Measurements from ENCODE around the gene OR52L1.
"Not testable (repeated sequence)": the region's sequence is repeated elsewhere in the genome, so short reads cannot be mapped to it uniquely, and the experiment has no call there.

Gene OR52L1

GRCh38 chr11:5992604-5993251, 5.9 kb upstream of the OR52L1 start:
- H3K9me3 ChIP-seq (ENCODE audit: control insufficient read depth, low read depth, low read length), result no peaks in the 10 kb centered on the region
- H3K27ac ChIP-seq (ENCODE audit: low read length), result no peak overlapping the region
- no peaks in the 10 kb centered on the region for H3K27me3 ChIP-seq (ENCODE audit: control insufficient read depth, insufficient read depth, low read length)
- no peaks in the 10 kb centered on the region for H3K36me3 ChIP-seq (ENCODE audit: control insufficient read depth, low read depth, low read length)
- H3K4me1 ChIP-seq (ENCODE audit: control insufficient read depth, low read depth, low read length), result no peaks in the 10 kb centered on the region
- no peak overlapping the region for H3K4me3 ChIP-seq (ENCODE audit: low read length)
- no peak overlapping the region for H3K9ac ChIP-seq (ENCODE audit: low read length)

GRCh38 chr11:5992150-5992549, 5.4 kb upstream of the OR52L1 start:
- Histone ChIP-seq H3K9me3 (ENCODE audit: control insufficient read depth, low read depth, low read length) (no peaks in the 10 kb centered on the region), H3K36me3 (ENCODE audit: control insufficient read depth, low read depth, low read length) (no peaks in the 10 kb centered on the region), H3K4me1 (ENCODE audit: control insufficient read depth, low read depth, low read length) (no peaks in the 10 kb centered on the region), H3K27ac (ENCODE audit: low read length) (no peak overlapping the region), H3K9ac (ENCODE audit: low read length) (no peak overlapping the region), H3K27me3 (ENCODE audit: control insufficient read depth, insufficient read depth, low read length) (no peaks in the 10 kb centered on the region), H3K4me3 (ENCODE audit: low read length) (no peak overlapping the region)

GRCh38 chr11:5989203-5989602, 2.4 kb upstream of the OR52L1 start:
- no peaks in the 10 kb centered on the region for H3K4me1 ChIP-seq (ENCODE audit: control insufficient read depth, low read depth, low read length)
- H3K27me3 ChIP-seq (ENCODE audit: control insufficient read depth, insufficient read depth, low read length), result no peaks in the 10 kb centered on the region
- no peaks in the 10 kb centered on the region for H3K9me3 ChIP-seq (ENCODE audit: control insufficient read depth, low read depth, low read length)

GRCh38 chr11:5983443-5983842, 3.3 kb downstream of the OR52L1 start:
- Histone ChIP-seq H3K36me3 (ENCODE audit: control insufficient read depth, low read depth, low read length) (no peaks in the 10 kb centered on the region), H3K9ac (ENCODE audit: low read length) (no peak overlapping the region), H3K4me1 (ENCODE audit: control insufficient read depth, low read depth, low read length) (no peaks in the 10 kb centered on the region), H3K27me3 (ENCODE audit: control insufficient read depth, insufficient read depth, low read length) (no peaks in the 10 kb centered on the region), H3K4me3 (ENCODE audit: low read length) (no peak overlapping the region), H3K27ac (ENCODE audit: low read length) (no peak overlapping the region), H3K9me3 (ENCODE audit: control insufficient read depth, low read depth, low read length) (no peaks in the 10 kb centered on the region)

More at GRCh38 chr11:5989203-5989602, 2.4 kb upstream of the OR52L1 start:
- H3K9ac ChIP-seq (ENCODE audit: low read length), result no peak overlapping the region
- H3K36me3 ChIP-seq (ENCODE audit: control insufficient read depth, low read depth, low read length), result no peaks in the 10 kb centered on the region
- no peak overlapping the region for H3K4me3 ChIP-seq (ENCODE audit: low read length)
- H3K27ac ChIP-seq (ENCODE audit: low read length), result no peak overlapping the region

- no peaks in the 10 kb centered on the region for H3K36me3 ChIP-seq (ENCODE audit: control insufficient read depth, low read depth, low read length)
- H3K4me3 ChIP-seq (ENCODE audit: low read length), result no peak overlapping the region
- H3K4me1 ChIP-seq (ENCODE audit: control insufficient read depth, low read depth, low read length), result no peaks in the 10 kb centered on the region
- H3K9me3 ChIP-seq (ENCODE audit: control insufficient read depth, low read depth, low read length), result no peaks in the 10 kb centered on the region
- H3K9ac ChIP-seq (ENCODE audit: low read length), result no peak overlapping the region
- no peaks in the 10 kb centered on the region for H3K27me3 ChIP-seq (ENCODE audit: control insufficient read depth, insufficient read depth, low read length)
- no peak overlapping the region for H3K27ac ChIP-seq (ENCODE audit: low read length)
These were observed 13.3 kb downstream of the OR52L1 start for GRCh38 chr11:5973530-5973929.

- no peak within 1 kb of the TSS for H3K9ac ChIP-seq (ENCODE audit: low read length)
- no peaks in the 10 kb centered on the region for H3K36me3 ChIP-seq (ENCODE audit: control insufficient read depth, low read depth, low read length)
- no peak within 1 kb of the TSS for H3K4me3 ChIP-seq (ENCODE audit: low read length)
- peaks cover 5% of the 10 kb centered on the region for H3K9me3 ChIP-seq (ENCODE audit: control insufficient read depth, low read depth, low read length)
- H3K4me1 ChIP-seq (ENCODE audit: control insufficient read depth, low read depth, low read length), result no peaks in the 10 kb centered on the region
- H3K27ac ChIP-seq (ENCODE audit: low read length), result no peak within 1 kb of the TSS
- H3K27me3 ChIP-seq (ENCODE audit: control insufficient read depth, insufficient read depth, low read length), result no peaks in the 10 kb centered on the region
These were observed 18.4 kb downstream of the OR52L1 start, which contains the start of gene OR56A5 for GRCh38 chr11:5968394-5968793. Gene OR56A5 (minus strand): TSS chr11:5968494. CDS start chr11:5968494, 0 bp downstream.

- no peak overlapping the region for H3K9ac ChIP-seq (ENCODE audit: low read length)
- H3K4me3 ChIP-seq (ENCODE audit: low read length), result no peak overlapping the region
- no peak overlapping the region for H3K27ac ChIP-seq (ENCODE audit: low read length)
- peaks cover 5% of the 10 kb centered on the region for H3K9me3 ChIP-seq (ENCODE audit: control insufficient read depth, low read depth, low read length)
- H3K36me3 ChIP-seq (ENCODE audit: control insufficient read depth, low read depth, low read length), result no peaks in the 10 kb centered on the region
- H3K4me1 ChIP-seq (ENCODE audit: control insufficient read depth, low read depth, low read length), result no peaks in the 10 kb centered on the region
- no peaks in the 10 kb centered on the region for H3K27me3 ChIP-seq (ENCODE audit: control insufficient read depth, insufficient read depth, low read length)
These were observed 19.1 kb downstream of the OR52L1 start for GRCh38 chr11:5967708-5968107.

GRCh38 chr11:5966958-5967357, 19.8 kb downstream of the OR52L1 start:
- Histone ChIP-seq H3K4me1 (ENCODE audit: control insufficient read depth, low read depth, low read length) (no peaks in the 10 kb centered on the region), H3K27me3 (ENCODE audit: control insufficient read depth, insufficient read depth, low read length) (no peaks in the 10 kb centered on the region), H3K27ac (ENCODE audit: low read length) (no peak overlapping the region), H3K9me3 (ENCODE audit: control insufficient read depth, low read depth, low read length) (peaks cover 5% of the 10 kb centered on the region), H3K36me3 (ENCODE audit: control insufficient read depth, low read depth, low read length) (no peaks in the 10 kb centered on the region), H3K4me3 (ENCODE audit: low read length) (no peak overlapping the region), H3K9ac (ENCODE audit: low read length) (no peak overlapping the region)

GRCh38 chr11:5960704-5961320, 26.0 kb downstream of the OR52L1 start:
- not testable (repeated sequence) for H3K9ac ChIP-seq (ENCODE audit: low read length); H3K27me3 ChIP-seq (ENCODE audit: control insufficient read depth, insufficient read depth, low read length); H3K9me3 ChIP-seq (ENCODE audit: control insufficient read depth, low read depth, low read length); H3K4me1 ChIP-seq (ENCODE audit: control insufficient read depth, low read depth, low read length); H3K27ac ChIP-seq (ENCODE audit: low read length); H3K36me3 ChIP-seq (ENCODE audit: control insufficient read depth, low read depth, low read length); H3K4me3 ChIP-seq (ENCODE audit: low read length)

- no peak overlapping the region for H3K4me3 ChIP-seq (ENCODE audit: low read length)
- H3K27me3 ChIP-seq (ENCODE audit: control insufficient read depth, insufficient read depth, low read length), result no peaks in the 10 kb centered on the region
- H3K4me1 ChIP-seq (ENCODE audit: control insufficient read depth, low read depth, low read length), result no peaks in the 10 kb centered on the region
- H3K9me3 ChIP-seq (ENCODE audit: control insufficient read depth, low read depth, low read length), result peaks cover 2% of the 10 kb centered on the region
- no peak overlapping the region for H3K9ac ChIP-seq (ENCODE audit: low read length)
- H3K36me3 ChIP-seq (ENCODE audit: control insufficient read depth, low read depth, low read length), result no peaks in the 10 kb centered on the region
- H3K27ac ChIP-seq (ENCODE audit: low read length), result no peak overlapping the region
These were observed 31.2 kb downstream of the OR52L1 start for GRCh38 chr11:5955586-5955985.

GRCh38 chr11:5941951-5942350, 44.8 kb downstream of the OR52L1 start, which contains the start of gene OR56A3:
Gene OR56A3 (plus strand): TSS chr11:5942251. CDS start chr11:5947347, 5,096 bp downstream.
- no peaks in the 10 kb centered on the region for H3K36me3 ChIP-seq (ENCODE audit: control insufficient read depth, low read depth, low read length)
- no peaks in the 10 kb centered on the region for H3K9me3 ChIP-seq (ENCODE audit: control insufficient read depth, low read depth, low read length)
- H3K27ac ChIP-seq (ENCODE audit: low read length), result no peak within 1 kb of the TSS
- H3K9ac ChIP-seq (ENCODE audit: low read length), result no peak within 1 kb of the TSS
- no peak within 1 kb of the TSS for H3K4me3 ChIP-seq (ENCODE audit: low read length)
- no peaks in the 10 kb centered on the region for H3K4me1 ChIP-seq (ENCODE audit: control insufficient read depth, low read depth, low read length)
- no peaks in the 10 kb centered on the region for H3K27me3 ChIP-seq (ENCODE audit: control insufficient read depth, insufficient read depth, low read length)

GRCh38 chr11:5940748-5941147, 46.0 kb downstream of the OR52L1 start:
- no peaks in the 10 kb centered on the region for H3K9me3 ChIP-seq (ENCODE audit: control insufficient read depth, low read depth, low read length)
- no peak overlapping the region for H3K27ac ChIP-seq (ENCODE audit: low read length)
- H3K27me3 ChIP-seq (ENCODE audit: control insufficient read depth, insufficient read depth, low read length), result no peaks in the 10 kb centered on the region
- no peak overlapping the region for H3K4me3 ChIP-seq (ENCODE audit: low read length)
- H3K9ac ChIP-seq (ENCODE audit: low read length), result no peak overlapping the region
- H3K4me1 ChIP-seq (ENCODE audit: control insufficient read depth, low read depth, low read length), result no peaks in the 10 kb centered on the region
- H3K36me3 ChIP-seq (ENCODE audit: control insufficient read depth, low read depth, low read length), result no peaks in the 10 kb centered on the region
